Lung (tissue), 12 donors: Measurements from ENCODE around the gene ZP2. TPM values are rescaled to one million over a fixed set of nuclear protein-coding genes. Genes with fewer than 3 reads are reported as not detected.
"Not testable (repeated sequence)": the region's sequence is repeated elsewhere in the genome, so short reads cannot be mapped to it uniquely, and the experiment has no call there.

Source experiments
- ATAC-seq: fragments of 200-7000 bp; cut with Tn5 transposase; one replicate; pipeline ENCODE4 v1.9.1; 2020; ENCODE audit warnings: moderate number of reproducible peaks; ENCODE audit not compliant: insufficient read depth, low FRiP score
- DNase-seq, 3 donors: peaks; one replicate each; pipeline ENCODE4 v3.0.0-alpha.2; 2013 to 2017
- H3K27ac ChIP-seq, 2 donors: one replicate each; pipeline ENCODE4 v1.5.1; 2013; ENCODE audit warnings: mild to moderate bottlenecking in 2 of 2, moderate library complexity in 2 of 2, control low read depth in 1 of 2, inconsistent platforms in 1 of 2, low read depth in 1 of 2, low read length in 1 of 2
- H3K27me3 ChIP-seq, 3 donors: one replicate each; pipeline ENCODE4 v1.5.1; 2013; ENCODE audit warnings: low read length in 2 of 3; ENCODE audit not compliant: control insufficient read depth in 3 of 3, insufficient read depth in 3 of 3
- H3K36me3 ChIP-seq, 4 donors: one replicate each; pipeline ENCODE4 v1.5.1; 2013; ENCODE audit warnings: low read length in 4 of 4, mild to moderate bottlenecking in 1 of 4, moderate library complexity in 1 of 4; ENCODE audit not compliant: control insufficient read depth in 4 of 4, insufficient read depth in 4 of 4
- H3K4me1 ChIP-seq, 5 donors: one replicate each; pipeline ENCODE4 v1.5.1; 2013; ENCODE audit warnings: low read length in 5 of 5, mild to moderate bottlenecking in 2 of 5, moderate library complexity in 1 of 5; ENCODE audit not compliant: control insufficient read depth in 5 of 5, insufficient read depth in 5 of 5
- H3K4me3 ChIP-seq: one replicate; pipeline ENCODE4 v1.5.1; 2013; ENCODE audit warnings: mild to moderate bottlenecking, control low read depth, moderate library complexity
- H3K9ac ChIP-seq, 2 donors: one replicate each; pipeline ENCODE4 v1.5.1; 2013; ENCODE audit warnings: low read length in 2 of 2, control low read depth in 1 of 2; ENCODE audit not compliant: insufficient read depth in 1 of 2
- H3K9me3 ChIP-seq, 4 donors: one replicate each; pipeline ENCODE4 v1.5.1; 2013; ENCODE audit warnings: low read length in 3 of 4, mild to moderate bottlenecking in 1 of 4, moderate library complexity in 1 of 4; ENCODE audit not compliant: control insufficient read depth in 4 of 4, insufficient read depth in 3 of 4
- CTCF ChIP-seq: IDR thresholded peaks from 2 replicates; pipeline ENCODE4 v1.5.1; 2012; ENCODE audit warnings: mild to moderate bottlenecking; ENCODE audit errors: control extremely low read depth, extremely low read depth
- WGBS, 2 donors: extraction: QIAGEN DNeasy Blood & Tissue Kit; methylation state at CpG; one replicate each; pipeline ENCODE4 v1.1.7; 2013; 5-methylcytosine and 5-hydroxymethylcytosine counted together
- polyA plus RNA-seq, 2 donors: library from polyadenylated mRNA; stranded (reverse); fragments of 200-250 nt; gene quantifications; one replicate each; pipeline ENCODE4 v1.2.1, GENCODE V29; 2013
- total RNA-seq, 2 donors: library from RNA; depleted of rRNA in 1 of 2; stranded (reverse); fragments of >200 nt in 1 of 2; gene quantifications; one replicate each; pipeline ENCODE4 v1.2.1, GENCODE V29; 2014 to 2021
- donor health status: control.
- donor health status: control.
- donor health status: Bipolar disorder and iron deficiency.
- donor health status: healthy.
- donor health status: DM: yes; HTN: yes; CAD: no.

The ZP2 gene
- total and polyA plus RNA-seq, 4 donors: 0.17 TPM; not detected in 3

GRCh38 chr16:21156767-21157467 is 54.5 kb downstream of the ZP2 start:
- Histone ChIP-seq H3K9me3 (no peaks in the 10 kb centered on the region), H3K27ac (no peak overlapping the region), H3K4me1 (peaks cover 4 to 26% (median 6%) of the 10 kb centered on the region in 5 donors), H3K36me3 (no peaks in the 10 kb centered on the region), H3K4me3 (no peak overlapping the region), H3K27me3 (no peaks in the 10 kb centered on the region), H3K9ac (no peak overlapping the region)
- DNase-seq: peak; percentile 62 to 87 (median 81)
- ATAC-seq: no peak
- WGBS, 2 donors: 59 to 61% methylated on average over 6 of the region's 6 CpGs
- peak; percentile 23 for TF ChIP-seq CTCF

- H3K4me3 ChIP-seq, H3K36me3 ChIP-seq, H3K9me3 ChIP-seq, H3K27me3 ChIP-seq, ATAC-seq, H3K9ac ChIP-seq, H3K27ac ChIP-seq, DNase-seq: not testable (repeated sequence)
- peaks cover 4 to 26% (median 6%) of the 10 kb centered on the region in 5 donors for H3K4me1 ChIP-seq
- WGBS, 2 donors: 60 to 95% methylated on average over 1 of the region's 1 CpG
Measured at GRCh38 chr16:21156011-21156410, 55.4 kb downstream of the ZP2 start.

- DNase-seq, H3K9ac ChIP-seq, H3K9me3 ChIP-seq, ATAC-seq, H3K27me3 ChIP-seq, H3K4me3 ChIP-seq, H3K27ac ChIP-seq, H3K36me3 ChIP-seq: not testable (repeated sequence)
- peaks cover 0 to 13% (median 5%) of the 10 kb centered on the region in 5 donors for H3K4me1 ChIP-seq
- 92 to 95% methylated on average over 11 of the region's 11 CpGs for WGBS, 2 donors
Measured at GRCh38 chr16:21153124-21153729, 58.1 kb downstream of the ZP2 start.

- H3K27me3 ChIP-seq, H3K4me3 ChIP-seq, H3K4me1 ChIP-seq, ATAC-seq, H3K27ac ChIP-seq, H3K9me3 ChIP-seq, H3K36me3 ChIP-seq, H3K9ac ChIP-seq: not testable (repeated sequence)
- DNase-seq: peak in 2 of 3 donors; percentile 11 to 35
- WGBS, 2 donors: 71 to 81% methylated on average over 50 to 51 of the region's 51 CpGs
Measured at GRCh38 chr16:21152160-21153030, 59.0 kb downstream of the ZP2 start.
